Pancreas (tissue), 10 donors: ENCODE results near the gene PRODH2. TPM values are rescaled to one million over a fixed set of nuclear protein-coding genes. Genes with fewer than 3 reads are reported as not detected.

Experiments used
- ATAC-seq, 4 donors: fragments of 200-7000 bp; cut with Tn5 transposase; one replicate each; pipeline versions ENCODE4 v1.8.0 to v1.9.1; 2020; ENCODE audit warnings: mild to moderate bottlenecking in 4 of 4, moderate library complexity in 4 of 4
- DNase-seq, 6 donors: peaks; one replicate each; pipeline ENCODE4 v3.0.0-alpha.2; 2020
- FAIRE-seq: peaks from 2 replicates; lab custom pipeline; 2012; peaks lifted over from hg19 to GRCh38; lab: Jason Lieb, UNC
- H3K27ac ChIP-seq, 4 donors: fragments of 200-600 bp; sonication (generic); 1 replicate in 3 of 4; 2 replicates in 1 of 4; pipeline versions ENCODE4 v1.5.0 to v1.8.0; 2020
- H3K27me3 ChIP-seq, 4 donors: fragments of 200-600 bp; one replicate each; pipeline ENCODE4 v1.8.0; 2021
- H3K36me3 ChIP-seq, 3 donors: fragments of 200-600 bp; sonication (generic) in 1 of 3; one replicate each; pipeline versions ENCODE4 v1.5.0 to v1.8.0; 2020 to 2021
- H3K4me1 ChIP-seq, 3 donors: fragments of 200-600 bp; one replicate each; pipeline ENCODE4 v1.8.0; 2021
- H3K4me3 ChIP-seq, 4 donors: fragments of 200-600 bp; sonication (generic) in 2 of 4; one replicate each; pipeline versions ENCODE4 v1.5.0 to v1.8.0; 2020 to 2021
- H3K9me3 ChIP-seq, 4 donors: fragments of 200-600 bp; one replicate each; pipeline ENCODE4 v1.8.0; 2021
- WGBS, 2 donors: extraction: QIAGEN DNeasy Blood & Tissue Kit; methylation state at CpG; one replicate each; pipeline ENCODE4 v1.1.7; 2013; 5-methylcytosine and 5-hydroxymethylcytosine counted together
- intact Hi-C, 3 donors: fragments of 100-400 bp; cut with DNase I; formaldehyde crosslinking; loops; one replicate each; pipeline versions ENCODE4 v1.11.1 to v1.14.2; 2022
- polyA plus RNA-seq, 2 donors: library from polyadenylated mRNA; stranded (reverse); fragments of 200-250 nt; gene quantifications; one replicate each; pipeline ENCODE4 v1.2.3, GENCODE V29; 2013
- total RNA-seq, 6 donors: library from RNA; stranded (reverse); fragmentation: NEBNext Ultra II Directional in 4 of 6; extraction: Animal tissue kit (Norgen Biotek cat#: 25700) in 4 of 6; gene quantifications; one replicate each; pipeline versions ENCODE4 v1.2.1 to v1.2.4, GENCODE V29; 2021 to 2023
- TF ChIP-seq, protein P1 (sequence below), 4 donors: fragments of 200-600 bp; sonication (generic) in 3 of 4; IDR thresholded peaks; one replicate each; pipeline versions ENCODE4 v1.5.0 to v1.8.0; 2021; ENCODE audit warnings: antibody characterized with exemption in 4 of 4
- donor health status: healthy with polysubstance abuse.
- donor health status: DM: no; HTN: no; CAD: no; lungs with moderate emphysema.
- donor health status: DM: no; HTN: no; CAD: no.
- donor health status: control.
- donor health status: control.
- donor health status: Bipolar disorder and iron deficiency.
- donor health status: DM: yes; HTN: yes; CAD: no.
- donor health status: DM: no; HTN: no; CAD: no.
- donor health status: DM: no; HTN: no; CAD: no.
- donor health status: DM: yes; HTN: yes; CAD: no.

PRODH2 gene
- total and polyA plus RNA-seq, 8 donors, result 0.95 to 21.5 (median 4.2) TPM

DNA sequence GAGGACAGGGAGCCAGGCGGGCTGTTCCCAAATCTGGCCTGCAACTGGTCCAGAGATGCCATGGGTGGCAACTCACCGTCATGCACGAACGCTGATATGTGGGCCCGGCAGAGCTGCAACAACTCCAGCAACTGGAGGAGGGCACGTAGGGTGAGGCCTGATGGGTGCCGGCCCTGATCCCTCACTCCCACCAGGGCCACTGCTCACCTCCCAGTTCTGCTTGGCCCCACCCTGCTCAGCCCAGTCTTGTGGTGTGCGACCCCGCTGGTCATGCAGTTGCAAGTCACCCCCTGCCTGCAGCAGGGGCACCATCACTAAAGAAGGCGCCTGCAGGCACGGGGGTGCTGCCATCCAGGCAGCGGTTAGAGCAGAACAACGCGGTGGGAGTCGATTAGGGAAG, 20.3 kb downstream of the PRODH2 start:
- H3K36me3 ChIP-seq, result no peaks in the 10 kb centered on the region
- H3K27me3 ChIP-seq, result no peaks in the 10 kb centered on the region
- no peak overlapping the region for H3K4me3 ChIP-seq
- intact Hi-C loops, result no loop called here
- H3K9me3 ChIP-seq, result no peaks in the 10 kb centered on the region
- H3K4me1 ChIP-seq, result peaks cover 0 to 4% (median 0%) of the 10 kb centered on the region in 3 donors
- DNase-seq (peak in 1 of 6 donors; percentile 20), ATAC-seq (no peak), FAIRE-seq (no peak)
- TF ChIP-seq, protein P1, sequence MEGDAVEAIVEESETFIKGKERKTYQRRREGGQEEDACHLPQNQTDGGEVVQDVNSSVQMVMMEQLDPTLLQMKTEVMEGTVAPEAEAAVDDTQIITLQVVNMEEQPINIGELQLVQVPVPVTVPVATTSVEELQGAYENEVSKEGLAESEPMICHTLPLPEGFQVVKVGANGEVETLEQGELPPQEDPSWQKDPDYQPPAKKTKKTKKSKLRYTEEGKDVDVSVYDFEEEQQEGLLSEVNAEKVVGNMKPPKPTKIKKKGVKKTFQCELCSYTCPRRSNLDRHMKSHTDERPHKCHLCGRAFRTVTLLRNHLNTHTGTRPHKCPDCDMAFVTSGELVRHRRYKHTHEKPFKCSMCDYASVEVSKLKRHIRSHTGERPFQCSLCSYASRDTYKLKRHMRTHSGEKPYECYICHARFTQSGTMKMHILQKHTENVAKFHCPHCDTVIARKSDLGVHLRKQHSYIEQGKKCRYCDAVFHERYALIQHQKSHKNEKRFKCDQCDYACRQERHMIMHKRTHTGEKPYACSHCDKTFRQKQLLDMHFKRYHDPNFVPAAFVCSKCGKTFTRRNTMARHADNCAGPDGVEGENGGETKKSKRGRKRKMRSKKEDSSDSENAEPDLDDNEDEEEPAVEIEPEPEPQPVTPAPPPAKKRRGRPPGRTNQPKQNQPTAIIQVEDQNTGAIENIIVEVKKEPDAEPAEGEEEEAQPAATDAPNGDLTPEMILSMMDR (IDR thresholded peaks at IDR 0.05), result no peak
- H3K27ac ChIP-seq, result no peak overlapping the region
- WGBS, 2 donors, result 87 to 92% methylated on average over 15 of the region's 15 CpGs

DNA sequence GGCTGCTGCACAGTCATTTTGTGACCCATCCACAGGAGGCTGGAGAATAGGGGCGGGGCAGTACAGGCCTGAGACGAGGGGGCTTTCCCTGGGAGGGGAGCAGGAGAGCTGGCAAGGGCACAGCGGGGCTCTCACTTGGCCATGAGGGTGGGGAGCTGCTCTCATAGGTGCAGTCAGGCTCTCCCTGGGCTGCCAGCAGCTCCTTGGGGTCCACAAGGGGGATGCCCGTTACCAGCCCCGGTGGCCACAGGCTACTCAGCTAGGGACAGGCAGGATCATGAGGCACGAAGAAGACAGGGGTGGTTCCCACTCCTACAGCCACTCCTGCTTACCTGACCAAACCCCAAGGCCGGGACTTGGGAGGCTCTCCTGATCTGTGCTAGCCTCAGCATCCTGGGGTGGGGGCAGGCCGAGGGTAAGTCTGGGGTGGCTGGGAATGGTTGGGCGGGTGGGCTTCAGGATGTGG, 20.8 kb downstream of the PRODH2 start:
- intact Hi-C loops, result no loop called here
- Histone ChIP-seq H3K27me3 (no peaks in the 10 kb centered on the region), H3K27ac (no peak overlapping the region), H3K4me1 (peaks cover 0 to 4% (median 0%) of the 10 kb centered on the region in 3 donors), H3K9me3 (no peaks in the 10 kb centered on the region), H3K4me3 (no peak overlapping the region), H3K36me3 (no peaks in the 10 kb centered on the region)
- no peak for FAIRE-seq
- TF ChIP-seq, protein P1 (IDR thresholded peaks at IDR 0.05), result no peak
- no peak for DNase-seq
- WGBS, 2 donors, result 66 to 71% methylated on average over 9 of the region's 9 CpGs
- peak in 1 of 4 donors; percentile 4 for ATAC-seq

DNA sequence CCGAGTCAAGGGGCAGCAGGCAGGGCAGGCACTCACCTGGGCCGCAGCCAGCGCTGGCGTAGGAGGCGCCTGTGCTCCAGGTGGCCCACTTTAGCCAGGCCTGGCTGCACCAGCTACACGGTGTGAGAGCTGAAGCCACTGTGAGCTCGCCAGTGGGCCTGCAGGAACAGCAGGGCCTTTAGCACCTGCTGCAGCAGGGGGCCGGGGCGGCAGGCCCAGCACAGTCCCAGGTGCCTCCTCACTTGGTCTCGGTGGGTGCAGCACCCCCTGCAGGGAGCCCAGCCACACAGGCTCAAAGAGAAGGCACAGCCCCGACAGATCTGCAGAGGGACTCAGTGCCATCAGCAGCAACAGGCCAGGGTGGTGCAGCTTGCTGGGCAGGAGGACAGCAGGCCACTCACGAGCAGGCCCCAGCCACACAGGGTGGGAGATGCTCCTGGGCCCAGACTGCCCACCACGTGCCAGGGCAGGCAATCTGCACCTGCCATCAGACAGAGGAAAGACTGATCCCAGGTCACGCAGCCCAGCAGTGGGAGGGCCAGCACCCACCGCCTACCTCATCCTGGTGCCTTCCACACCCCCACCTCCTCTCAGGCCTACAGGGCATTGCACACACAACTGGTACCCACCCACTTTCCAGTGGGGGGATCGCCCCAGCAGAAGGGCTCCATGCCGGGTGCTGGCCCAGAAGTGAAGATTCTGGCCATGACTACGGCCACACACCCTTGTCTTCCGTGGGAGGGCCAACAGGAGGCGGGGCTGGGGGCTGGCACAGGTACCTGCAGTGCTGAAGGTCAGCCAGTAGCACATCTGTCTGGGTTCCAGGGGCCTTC, 21.4 kb downstream of the PRODH2 start:
- no peak overlapping the region for H3K4me3 ChIP-seq
- H3K36me3 ChIP-seq, result no peaks in the 10 kb centered on the region
- H3K9me3 ChIP-seq, result no peaks in the 10 kb centered on the region
- FAIRE-seq (no peak), DNase-seq (peak; percentile 66 to 91 (median 78)), ATAC-seq (peak; percentile 77 to 94 (median 87))
- peaks cover 0 to 4% (median 0%) of the 10 kb centered on the region in 3 donors for H3K4me1 ChIP-seq
- intact Hi-C loops, result no loop called here
- H3K27me3 ChIP-seq, result no peaks in the 10 kb centered on the region
- TF ChIP-seq, protein P1 (IDR thresholded peaks at IDR 0.05), result no peak
- 49 to 54% methylated on average over 19 to 20 of the region's 20 CpGs for WGBS, 2 donors
- no peak overlapping the region for H3K27ac ChIP-seq

DNA sequence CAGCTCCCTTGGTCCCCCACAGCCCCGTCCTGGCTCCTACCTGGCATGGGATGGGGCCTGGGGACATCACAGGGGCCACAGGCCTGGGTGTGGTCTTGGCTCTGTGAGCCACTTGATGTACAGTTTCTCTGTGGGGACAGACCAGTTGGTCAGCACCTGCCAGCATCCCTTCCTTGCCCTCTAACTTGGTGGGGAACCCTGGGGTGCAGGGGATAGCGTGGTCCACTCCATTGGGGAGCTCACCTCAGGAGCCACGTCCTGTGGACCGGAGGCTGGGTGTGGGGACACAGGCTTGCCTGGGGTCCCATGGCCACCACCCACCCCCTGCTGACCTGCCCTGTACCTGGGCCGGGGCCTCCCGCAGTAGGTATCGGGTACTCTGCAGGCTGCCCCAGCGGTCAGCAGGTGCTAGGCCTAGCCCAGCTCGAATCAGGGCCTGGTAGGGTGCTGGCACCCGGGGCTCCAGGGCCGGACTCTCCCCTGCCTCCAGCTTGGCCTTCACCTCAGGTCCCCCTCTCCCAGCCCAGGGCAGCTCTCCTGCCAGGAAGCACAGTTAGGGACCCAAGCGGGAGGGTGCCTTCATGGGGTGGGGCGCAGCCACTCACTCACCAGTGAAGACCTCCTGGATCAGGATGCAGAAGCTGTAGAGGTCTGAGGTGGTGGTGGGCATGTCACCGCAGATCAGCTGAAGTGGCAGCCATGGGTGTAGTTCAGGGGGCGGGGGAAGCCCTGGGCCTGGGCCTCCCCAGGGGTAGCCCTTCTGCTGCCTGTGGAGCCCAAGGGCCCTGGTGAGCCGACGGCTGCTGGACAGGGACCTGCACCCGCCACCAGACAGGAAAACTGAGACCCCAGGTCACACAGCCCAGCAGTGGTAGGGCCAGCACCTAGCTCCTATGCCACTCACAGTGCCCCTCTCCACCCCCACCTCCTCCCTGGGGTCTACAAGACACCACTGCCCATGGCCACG, 22.4 kb downstream of the PRODH2 start:
- no peak for FAIRE-seq
- Histone ChIP-seq H3K4me1 (peaks cover 0 to 4% (median 0%) of the 10 kb centered on the region in 3 donors), H3K36me3 (no peaks in the 10 kb centered on the region), H3K4me3 (no peak overlapping the region), H3K27me3 (no peaks in the 10 kb centered on the region), H3K27ac (no peak overlapping the region), H3K9me3 (no peaks in the 10 kb centered on the region)
- TF ChIP-seq, protein P1 (IDR thresholded peaks at IDR 0.05), result no peak
- ATAC-seq, result no peak
- intact Hi-C loops, result no loop called here
- WGBS, 2 donors, result 82 to 84% methylated on average over 16 to 19 of the region's 19 CpGs
- DNase-seq, result peak in 3 of 6 donors; percentile 30 to 68 (median 57)
